HepG2 (cell line): Measurements from ENCODE around the gene CEP250. TPM values are rescaled to one million over a fixed set of nuclear protein-coding genes. Genes with fewer than 3 reads are reported as not detected.

ENCODE experiments used
- AGO1 ChIP-seq: fragments of 200-400 bp; formaldehyde crosslinking; IDR thresholded peaks from 2 replicates; pipeline ENCODE4 v1.6.1; 2017; ENCODE audit warnings: mild to moderate bottlenecking, low read depth, low read length, moderate library complexity; ENCODE audit not compliant: poor library complexity, severe bottlenecking
- ASH2L ChIP-seq: fragments of 300-600, 200-600 bp; sonication (generic); IDR thresholded peaks from 2 replicates; pipeline ENCODE4 v1.7.0; 2017; ENCODE audit warnings: low read depth, mild to moderate bottlenecking, moderate library complexity, mixed read lengths, low read length; ENCODE audit not compliant: insufficient read length
- BRF2 ChIP-seq: sonication (generic); formaldehyde crosslinking; IDR thresholded peaks from 2 replicates; pipeline ENCODE4 v1.8.1; 2022; ENCODE audit warnings: mild to moderate bottlenecking, missing genetic modification reagents
- GMEB2 ChIP-seq: IDR thresholded peaks from 2 replicates; pipeline ENCODE4 v1.6.1; 2016; ENCODE audit warnings: missing biosample characterization, missing genetic modification reagents, low read depth
- HCFC1 ChIP-seq: fragments of 150-350 bp; IDR thresholded peaks from 2 replicates; pipeline ENCODE4 v1.6.1; 2014; ENCODE audit warnings: low read depth, low read length
- IKZF4 ChIP-seq: sonication (generic); formaldehyde crosslinking; IDR thresholded peaks from 2 replicates; pipeline ENCODE4 v1.5.1; 2020; ENCODE audit warnings: borderline replicate concordance, mild to moderate bottlenecking, low read depth, missing genetic modification reagents; ENCODE audit errors: not compliant biosample characterization
- JARID2 ChIP-seq: sonication (generic); formaldehyde crosslinking; IDR thresholded peaks from 2 replicates; pipeline ENCODE4 v1.8.1; 2023; ENCODE audit warnings: missing genetic modification reagents, inconsistent platforms; ENCODE audit not compliant: insufficient replicate concordance
- NFAT5 ChIP-seq: sonication (generic); formaldehyde crosslinking; IDR thresholded peaks from 2 replicates; pipeline ENCODE4 v1.4.0; 2020; ENCODE audit warnings: missing genetic modification reagents
- PAXIP1 ChIP-seq: sonication (generic); formaldehyde crosslinking; conservative IDR thresholded peaks from 2 replicates; pipeline ENCODE4 v1.4.0; 2020; ENCODE audit warnings: mild to moderate bottlenecking, missing genetic modification reagents, moderate library complexity
- RELA ChIP-seq: sonication (generic); formaldehyde crosslinking; IDR thresholded peaks from 2 replicates; pipeline ENCODE4 v1.4.0; 2020; ENCODE audit warnings: missing genetic modification reagents
- REXO4 ChIP-seq: sonication (generic); formaldehyde crosslinking; IDR thresholded peaks from 2 replicates; pipeline ENCODE4 v1.8.0; 2022; ENCODE audit warnings: missing genetic modification reagents, mild to moderate bottlenecking, borderline replicate concordance
- RNF2 ChIP-seq: fragments of 450-650 bp; conservative IDR thresholded peaks from 2 replicates; pipeline ENCODE4 v1.6.1; 2016; ENCODE audit warnings: low read depth
- SP5 ChIP-seq: IDR thresholded peaks from 2 replicates; pipeline ENCODE4 v1.6.1; 2016; ENCODE audit warnings: low read depth, borderline replicate concordance
- ZFYVE20 ChIP-seq: sonication (generic); formaldehyde crosslinking; IDR thresholded peaks from 2 replicates; pipeline ENCODE4 v1.8.0; 2023; ENCODE audit warnings: low read depth, mild to moderate bottlenecking, moderate library complexity, missing genetic modification reagents, borderline replicate concordance
- ZNF343 ChIP-seq: sonication (generic); formaldehyde crosslinking; IDR thresholded peaks from 2 replicates; pipeline ENCODE4 v1.4.0; 2020; ENCODE audit warnings: mild to moderate bottlenecking, missing genetic modification reagents
- ZNF713 ChIP-seq: sonication (generic); formaldehyde crosslinking; IDR thresholded peaks from 2 replicates; pipeline ENCODE4 v1.4.0; 2020; ENCODE audit warnings: mild to moderate bottlenecking, missing genetic modification reagents
- ZNF724P ChIP-seq: sonication (generic); formaldehyde crosslinking; IDR thresholded peaks from 2 replicates; pipeline ENCODE4 v1.8.0; 2022; ENCODE audit warnings: missing genetic modification reagents, borderline replicate concordance
- polyA plus RNA-seq, 8 experiments: library from polyadenylated mRNA; depleted of rRNA in 3 of 8; stranded (reverse) in 7 of 8; unstranded in 1 of 8; fragments of >200 nt; fragmentation: Illumina TruSeq in 4 of 8; extraction: Trizol in 4 of 8; gene quantifications; 2 replicates each; pipeline versions ENCODE4 v1.2.1 to v1.2.3, GENCODE V29; 2011 to 2016; ENCODE audit warnings: low read depth in 4 of 8, missing spikeins in 1 of 8, mixed read lengths in 1 of 8; ENCODE audit not compliant: insufficient read depth in 1 of 8
- total RNA-seq, 5 experiments: library from RNA; depleted of rRNA; stranded (reverse); fragments of >200 nt; fragmentation: Illumina TruSeq; extraction: Trizol; gene quantifications; 2 replicates each; pipeline ENCODE4 v1.2.3, GENCODE V29; 2016; ENCODE audit warnings: low read depth in 1 of 5

Gene CEP250
- total and polyA plus RNA-seq, 2 of the 13 experiments (the other 11 are each of a cell fraction or from before 2014, with no cell fraction given): 28.8 to 55.3 TPM

GRCh38 chr20:35454881-35455609 is at the start of gene CEP250 (continued):
- no peak for TF ChIP-seq BRF2 (CRISPR knock-in tag)
- TF ChIP-seq PAXIP1 (CRISPR knock-in tag): peak; percentile 74
- no peak; the same call in 1 of the 2 replicates for TF ChIP-seq REXO4 (CRISPR knock-in tag)
- no peak for TF ChIP-seq ZFYVE20
- TF ChIP-seq RELA (CRISPR knock-in tag): no peak
- peak; percentile 93 for TF ChIP-seq NFAT5
- TF ChIP-seq RNF2: 0 out of 2 replicates have a peak, but pooled peaks have one; percentile 74
- no peak for TF ChIP-seq IKZF4
- peak; percentile 87 for TF ChIP-seq AGO1
- peak; percentile 98 for TF ChIP-seq ZNF713 (CRISPR knock-in tag)
- TF ChIP-seq ZNF724P (CRISPR knock-in tag): no peak; the same call in 1 of the 2 replicates
- TF ChIP-seq ASH2L: peak; percentile 94
- TF ChIP-seq HCFC1: no peak
- peak; percentile 32 for TF ChIP-seq JARID2
- TF ChIP-seq SP5: peak; percentile 81
- TF ChIP-seq GMEB2 (CRISPR knock-in tag): peak; percentile 21; the same call in 1 of the 2 replicates
- TF ChIP-seq ZNF343 (CRISPR knock-in tag): peak; percentile 73; the same call in 1 of the 2 replicates
